ENCODE results near the gene SFTA2.
"Not testable (repeated sequence)": the region's sequence is repeated elsewhere in the genome, so short reads cannot be mapped to it uniquely, and the experiment has no call there.

Gene SFTA2

GRCh38 chr6:30931969-30932645 lies at the start of gene SFTA2:
TSS of gene SFTA2 (minus strand) at chr6:30932170. CDS start at chr6:30932096, 74 bp downstream.
- in situ Hi-C loops (cut with MboI; ENCODE audit: low pct_unique_long_range_greater_than_20kb, low sequenced_read_pairs), result loop anchor here (25.0 kb wide), 1 partner anchor 105 kb away; no protein-coding TSS in a partner anchor
- DNase-seq, result no peak

DNA sequence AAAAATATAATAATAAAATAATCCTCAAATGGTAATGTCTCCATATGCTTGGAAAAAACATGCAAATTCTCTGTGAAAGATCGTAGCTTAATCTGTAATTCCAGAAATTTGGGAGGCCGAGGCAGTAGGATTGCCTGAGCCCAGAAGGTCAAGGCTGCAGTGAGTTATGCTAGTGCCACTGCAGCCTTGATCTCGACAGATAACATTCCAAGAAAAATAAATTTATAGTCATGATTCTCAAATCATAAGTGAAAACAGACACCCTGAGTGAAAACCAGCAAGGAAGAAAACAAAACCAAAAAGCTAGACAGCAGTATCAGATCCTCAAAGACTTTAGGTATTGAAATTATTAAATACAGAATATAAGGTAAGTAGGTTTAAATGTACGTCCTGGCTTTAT lies 47.7 kb upstream of the SFTA2 start:
- in situ Hi-C loops (cut with MboI; ENCODE audit: low pct_unique_long_range_greater_than_20kb, low sequenced_read_pairs), result no loop called here
- DNase-seq, result no peak

DNA sequence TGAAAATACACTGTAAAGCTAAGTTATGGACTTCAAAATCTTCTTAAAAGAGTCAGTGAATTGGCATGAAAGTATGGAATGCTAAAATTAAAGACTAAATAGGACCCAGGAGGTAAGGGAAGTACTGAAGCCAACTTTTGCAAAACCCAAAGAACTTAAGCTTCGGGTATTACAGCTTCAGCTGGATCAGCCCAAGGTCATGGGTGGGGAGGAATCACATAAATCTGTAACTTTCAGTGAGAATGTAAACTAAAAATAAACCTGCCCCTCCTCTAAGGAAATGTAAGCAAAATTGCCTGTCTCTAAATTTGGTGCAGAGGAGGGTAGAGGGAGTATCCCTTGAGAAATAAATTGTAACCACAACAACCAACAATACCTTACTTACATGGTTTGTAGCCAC lies 47.2 kb upstream of the SFTA2 start:
- DNase-seq, result no peak
- in situ Hi-C loops (cut with MboI; ENCODE audit: low pct_unique_long_range_greater_than_20kb, low sequenced_read_pairs), result no loop called here

- in situ Hi-C loops (cut with MboI; ENCODE audit: low pct_unique_long_range_greater_than_20kb, low sequenced_read_pairs), result no loop called here
- DNase-seq, result no peak
Observed at GRCh38 chr6:30974490-30975252, 42.7 kb upstream of the SFTA2 start.

DNA sequence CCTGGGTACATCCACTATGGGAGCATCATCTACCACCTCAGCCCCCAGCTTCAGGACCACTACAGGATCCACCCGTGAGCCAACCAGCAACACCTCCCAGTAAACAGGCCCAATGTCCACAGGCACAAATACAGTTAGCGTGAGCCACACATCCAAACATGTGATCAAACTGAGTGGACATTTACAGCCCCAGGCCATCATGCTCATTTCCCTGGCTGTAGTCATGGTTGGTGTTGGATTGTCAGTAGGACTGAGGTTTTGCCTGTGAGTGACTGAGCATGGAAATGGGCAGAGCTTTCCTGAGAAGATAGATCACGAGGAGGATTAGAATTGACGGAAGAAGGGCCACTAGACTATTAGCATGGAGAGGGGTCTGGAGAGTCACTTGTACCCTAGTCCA lies 40.8 kb upstream of the SFTA2 start:
- in situ Hi-C loops (cut with MboI; ENCODE audit: low pct_unique_long_range_greater_than_20kb, low sequenced_read_pairs), result no loop called here
- no peak for DNase-seq

GRCh38 chr6:30970946-30971345 lies 39.0 kb upstream of the SFTA2 start:
- in situ Hi-C loops (cut with MboI; ENCODE audit: low pct_unique_long_range_greater_than_20kb, low sequenced_read_pairs), result no loop called here
- no peak for DNase-seq

- in situ Hi-C loops (cut with MboI; ENCODE audit: low pct_unique_long_range_greater_than_20kb, low sequenced_read_pairs); DNase-seq: not testable (repeated sequence)
Observed at GRCh38 chr6:30969171-30969570, 37.2 kb upstream of the SFTA2 start.

DNA sequence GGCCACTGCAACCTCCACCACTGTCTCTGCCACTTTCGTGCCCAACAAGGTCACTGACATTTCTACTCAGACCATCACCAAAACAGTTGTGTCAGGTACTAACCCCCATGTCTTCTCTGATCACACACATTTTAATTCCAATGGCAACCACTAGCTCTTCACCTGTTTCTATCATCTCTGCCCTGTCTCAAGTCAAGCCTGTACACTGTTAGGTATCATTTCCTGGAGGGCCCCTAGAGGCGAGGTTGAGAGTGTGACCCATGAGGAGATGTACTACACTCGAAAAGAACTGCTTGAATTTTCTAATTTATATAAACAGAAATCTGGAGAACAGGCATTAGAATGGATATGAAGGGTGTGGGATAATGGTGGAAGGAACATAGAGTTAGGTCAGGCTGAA lies 34.2 kb upstream of the SFTA2 start:
- DNase-seq, result no peak
- in situ Hi-C loops (cut with MboI; ENCODE audit: low pct_unique_long_range_greater_than_20kb, low sequenced_read_pairs), result no loop called here

DNA sequence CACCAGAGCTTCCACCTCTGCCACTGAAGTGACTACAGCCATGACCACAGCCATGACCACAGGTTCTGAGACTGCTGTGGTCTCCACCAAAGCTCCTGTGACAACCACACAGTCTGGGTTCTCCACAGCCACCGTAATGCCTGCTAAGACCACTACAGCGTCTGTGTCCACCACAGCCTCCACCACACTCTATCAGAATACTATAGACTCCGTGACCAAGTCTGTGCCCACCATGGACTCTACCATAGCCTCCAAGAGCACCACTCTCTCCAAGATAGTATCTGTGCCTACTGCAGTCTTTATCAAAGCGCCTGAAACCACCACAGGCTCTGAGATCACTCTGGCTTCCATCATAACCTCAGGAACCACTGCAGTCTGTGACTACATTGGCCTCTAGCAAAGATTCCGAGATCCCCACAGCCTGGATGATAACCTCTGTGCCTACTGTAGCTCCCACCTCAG lies 33.2 kb upstream of the SFTA2 start:
- DNase-seq, result no peak
- in situ Hi-C loops (cut with MboI; ENCODE audit: low pct_unique_long_range_greater_than_20kb, low sequenced_read_pairs), result no loop called here

- no peak for DNase-seq
- in situ Hi-C loops (cut with MboI; ENCODE audit: low pct_unique_long_range_greater_than_20kb, low sequenced_read_pairs), result no loop called here
Observed at GRCh38 chr6:30964075-30964474, 32.1 kb upstream of the SFTA2 start.

GRCh38 chr6:30963641-30964040 lies 31.7 kb upstream of the SFTA2 start:
- in situ Hi-C loops (cut with MboI; ENCODE audit: low pct_unique_long_range_greater_than_20kb, low sequenced_read_pairs), result no loop called here
- no peak for DNase-seq

DNA sequence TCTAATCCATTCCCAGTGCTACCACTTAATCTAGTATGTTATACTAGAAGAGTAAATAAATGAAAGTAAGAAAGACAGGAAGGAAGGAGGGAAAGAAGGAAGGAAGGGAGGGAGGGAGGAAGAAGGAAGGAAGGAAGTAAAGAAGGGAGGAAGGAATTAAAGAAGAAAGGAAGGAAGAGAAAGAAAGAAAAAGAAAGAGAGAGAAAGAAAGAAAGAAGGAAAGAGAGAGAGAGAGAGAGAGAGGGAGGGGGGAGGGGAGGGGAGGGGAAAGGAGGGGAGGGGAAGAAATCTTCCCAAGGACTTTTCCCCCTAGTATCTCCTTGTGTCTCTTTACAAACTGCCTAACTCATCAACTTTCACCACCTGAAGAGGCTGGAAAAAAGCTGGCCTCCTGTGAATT lies 30.7 kb upstream of the SFTA2 start:
- DNase-seq, result no peak
- in situ Hi-C loops (cut with MboI; ENCODE audit: low pct_unique_long_range_greater_than_20kb, low sequenced_read_pairs), result no loop called here

DNA sequence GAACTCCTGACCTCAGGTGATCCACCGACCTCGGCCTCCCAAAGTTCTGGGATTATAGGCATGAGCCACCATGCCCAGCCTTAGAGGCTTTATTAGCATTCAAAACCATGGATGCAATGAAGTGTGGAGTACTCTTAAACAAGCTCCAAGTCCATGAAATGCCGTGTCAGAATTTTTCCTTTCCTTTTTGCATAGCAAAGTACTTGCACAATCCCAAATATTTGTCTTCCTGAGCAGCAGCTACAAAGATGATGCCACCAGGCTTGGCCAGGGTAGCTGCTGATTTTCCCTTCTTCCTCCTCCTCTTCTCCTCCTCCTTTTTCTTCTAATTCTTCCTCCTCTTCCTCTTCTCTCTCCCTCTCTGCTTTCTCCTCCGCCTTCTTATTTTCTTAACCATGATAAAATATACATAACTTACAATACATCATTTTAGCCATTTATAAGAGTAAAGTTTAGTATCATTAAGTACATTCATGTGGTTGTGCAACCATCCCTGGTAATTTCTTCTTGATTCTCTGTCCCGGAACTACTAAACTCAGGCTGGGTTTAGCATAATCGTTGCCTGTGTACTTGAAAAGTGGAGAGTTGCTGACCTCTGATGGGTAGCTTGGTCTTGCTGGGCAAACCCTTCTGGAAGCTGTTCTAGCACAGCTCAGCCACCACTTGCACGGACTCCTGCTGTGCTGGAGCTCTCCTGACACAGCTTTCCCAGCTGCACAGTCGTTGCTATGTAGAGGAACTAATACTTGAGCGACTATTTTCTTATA lies 29.1 kb upstream of the SFTA2 start:
- in situ Hi-C loops (cut with MboI; ENCODE audit: low pct_unique_long_range_greater_than_20kb, low sequenced_read_pairs), result no loop called here
- DNase-seq, result no peak

DNA sequence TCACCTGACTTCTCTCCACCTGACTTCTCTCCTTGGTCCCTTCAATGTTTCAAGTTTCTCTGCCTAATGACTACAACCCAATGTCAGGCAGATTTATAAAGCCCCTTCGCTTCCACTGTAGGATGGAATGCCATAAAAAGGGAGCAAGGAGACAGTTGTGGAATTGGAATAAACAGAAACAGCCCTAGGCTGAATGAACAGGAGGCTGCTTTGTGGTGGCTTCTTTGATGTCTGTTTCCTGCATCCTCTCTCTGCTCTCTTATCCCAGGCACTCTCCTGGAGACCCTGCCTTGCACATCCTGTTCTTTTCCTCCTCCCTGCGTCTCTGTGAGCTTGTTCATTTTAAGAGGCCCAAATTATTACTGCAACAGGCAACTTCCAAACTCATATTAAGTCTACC lies 25.7 kb upstream of the SFTA2 start:
- no peak for DNase-seq
- in situ Hi-C loops (cut with MboI; ENCODE audit: low pct_unique_long_range_greater_than_20kb, low sequenced_read_pairs), result no loop called here

DNA sequence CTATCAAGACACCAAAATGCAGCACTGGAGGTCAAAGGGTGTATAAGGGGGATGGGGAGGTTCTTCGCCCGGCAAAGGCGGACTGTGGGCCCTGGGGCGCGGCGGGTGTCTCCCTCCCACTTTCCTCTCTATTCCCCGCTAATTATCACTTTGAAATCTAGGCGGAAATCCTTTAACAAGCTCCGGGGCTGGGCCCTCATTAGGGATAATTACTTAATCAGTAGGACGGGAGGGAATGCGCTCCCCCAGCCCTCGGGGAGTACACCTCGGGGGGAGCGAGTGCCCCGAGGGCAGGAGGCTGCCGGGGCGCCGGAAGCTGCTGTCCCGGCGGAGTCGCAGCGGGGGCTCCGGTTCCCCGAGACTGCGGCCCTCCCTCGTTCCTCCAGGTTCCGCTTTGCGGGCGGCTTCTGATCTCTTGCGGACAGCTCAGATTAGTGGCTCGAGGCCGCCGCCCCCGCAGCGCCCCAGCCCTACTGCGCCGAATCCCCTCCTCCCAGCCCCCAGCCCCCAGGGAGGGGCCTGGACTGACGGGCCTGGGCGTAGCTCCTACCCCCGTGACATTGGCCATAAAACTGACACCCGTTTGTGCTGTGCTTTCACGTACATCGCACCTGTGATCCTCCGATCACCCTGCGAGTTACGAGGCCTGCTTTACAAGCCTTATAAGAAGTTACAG lies 23.5 kb upstream of the SFTA2 start:
- DNase-seq, result peak; percentile 74
- in situ Hi-C loops (cut with MboI; ENCODE audit: low pct_unique_long_range_greater_than_20kb, low sequenced_read_pairs), result no loop called here

DNA sequence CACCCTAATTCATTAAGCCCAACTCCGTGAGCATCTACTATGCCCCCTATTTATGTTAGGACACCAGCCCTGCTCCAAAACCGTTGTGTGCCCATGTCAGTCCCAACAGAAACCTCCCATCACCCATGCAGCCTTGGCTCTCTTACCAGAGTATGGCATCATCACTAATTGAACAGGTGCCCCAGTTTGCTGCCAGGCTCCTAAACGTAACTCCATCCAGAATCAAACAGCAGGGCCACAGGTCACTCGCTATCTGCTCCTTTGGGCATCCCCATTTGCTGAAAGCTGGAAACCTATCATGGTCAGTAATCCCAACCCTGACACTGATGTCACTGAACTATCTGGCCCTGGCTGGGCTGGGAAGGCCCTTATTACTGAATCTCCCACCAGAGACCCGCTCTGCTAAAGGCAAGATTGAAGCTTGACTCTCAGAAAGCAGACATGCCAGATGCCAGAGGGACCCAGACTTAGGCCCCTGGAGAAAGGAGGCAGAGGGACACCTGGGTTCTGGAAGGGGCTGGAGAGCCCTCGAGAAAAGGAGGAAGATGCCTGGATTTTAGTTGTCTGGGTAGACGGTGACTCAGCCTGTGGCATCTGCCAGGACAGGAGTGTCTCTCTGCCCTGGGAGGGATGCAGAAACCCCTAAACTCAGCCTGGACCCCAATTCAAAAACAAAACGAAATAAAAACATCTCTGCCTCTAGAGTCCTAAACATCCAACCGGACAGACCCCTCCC lies 22.8 kb upstream of the SFTA2 start:
- no peak for DNase-seq
- in situ Hi-C loops (cut with MboI; ENCODE audit: low pct_unique_long_range_greater_than_20kb, low sequenced_read_pairs), result no loop called here

DNA sequence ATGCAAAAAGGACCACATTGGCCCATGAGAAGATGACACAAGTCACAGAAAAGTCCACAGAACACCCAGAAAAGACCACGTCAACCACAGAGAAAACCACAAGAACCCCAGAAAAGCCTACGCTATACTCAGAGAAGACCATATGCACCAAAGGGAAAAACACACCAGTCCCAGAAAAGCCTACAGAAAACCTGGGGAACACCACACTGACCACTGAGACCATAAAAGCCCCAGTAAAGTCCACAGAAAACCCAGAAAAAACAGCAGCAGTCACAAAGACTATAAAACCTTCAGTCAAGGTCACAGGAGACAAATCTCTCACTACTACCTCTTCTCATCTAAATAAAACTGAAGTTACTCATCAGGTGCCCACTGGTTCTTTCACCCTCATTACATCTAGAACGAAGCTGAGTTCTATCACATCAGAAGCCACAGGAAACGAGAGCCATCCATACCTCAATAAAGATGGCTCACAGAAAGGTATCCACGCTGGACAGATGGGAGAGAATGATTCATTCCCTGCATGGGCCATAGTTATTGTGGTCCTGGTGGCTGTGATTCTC lies 20.0 kb upstream of the SFTA2 start:
- no peak for DNase-seq
- in situ Hi-C loops (cut with MboI; ENCODE audit: low pct_unique_long_range_greater_than_20kb, low sequenced_read_pairs), result no loop called here

GRCh38 chr6:30948811-30949210 lies 16.8 kb upstream of the SFTA2 start:
- in situ Hi-C loops (cut with MboI; ENCODE audit: low pct_unique_long_range_greater_than_20kb, low sequenced_read_pairs), result loop anchor here (25.0 kb wide), 1 partner anchor 88 kb away; no protein-coding TSS in a partner anchor
- DNase-seq, result no peak
